Measurements from ENCODE around the gene PRICKLE2. TPM values are rescaled to one million over a fixed set of nuclear protein-coding genes. Genes with fewer than 3 reads are reported as not detected.

PRICKLE2 gene
- total RNA-seq, 2 experiments from 2014 or later: not detected

DNA sequence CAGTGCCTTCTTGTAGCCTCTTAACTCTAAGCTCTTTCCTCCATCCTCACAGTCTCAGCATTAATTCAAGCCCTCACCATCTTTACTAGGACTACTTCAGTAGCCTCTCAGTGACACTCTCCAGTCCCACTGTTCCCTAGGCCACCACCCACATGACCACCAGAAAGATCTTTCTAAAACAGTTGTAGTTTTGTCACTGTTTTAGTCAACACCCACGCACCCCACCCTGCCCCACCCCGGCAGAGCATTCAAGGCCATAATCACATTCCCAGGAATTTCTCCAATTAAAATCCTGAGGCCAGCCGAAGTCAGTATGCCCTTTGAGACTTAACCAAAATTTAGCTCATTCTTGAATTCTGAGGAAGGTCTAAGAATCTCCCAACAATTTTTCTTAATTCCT, 170.8 kb downstream of the PRICKLE2 start:
- TF ChIP-seq, protein P1, sequence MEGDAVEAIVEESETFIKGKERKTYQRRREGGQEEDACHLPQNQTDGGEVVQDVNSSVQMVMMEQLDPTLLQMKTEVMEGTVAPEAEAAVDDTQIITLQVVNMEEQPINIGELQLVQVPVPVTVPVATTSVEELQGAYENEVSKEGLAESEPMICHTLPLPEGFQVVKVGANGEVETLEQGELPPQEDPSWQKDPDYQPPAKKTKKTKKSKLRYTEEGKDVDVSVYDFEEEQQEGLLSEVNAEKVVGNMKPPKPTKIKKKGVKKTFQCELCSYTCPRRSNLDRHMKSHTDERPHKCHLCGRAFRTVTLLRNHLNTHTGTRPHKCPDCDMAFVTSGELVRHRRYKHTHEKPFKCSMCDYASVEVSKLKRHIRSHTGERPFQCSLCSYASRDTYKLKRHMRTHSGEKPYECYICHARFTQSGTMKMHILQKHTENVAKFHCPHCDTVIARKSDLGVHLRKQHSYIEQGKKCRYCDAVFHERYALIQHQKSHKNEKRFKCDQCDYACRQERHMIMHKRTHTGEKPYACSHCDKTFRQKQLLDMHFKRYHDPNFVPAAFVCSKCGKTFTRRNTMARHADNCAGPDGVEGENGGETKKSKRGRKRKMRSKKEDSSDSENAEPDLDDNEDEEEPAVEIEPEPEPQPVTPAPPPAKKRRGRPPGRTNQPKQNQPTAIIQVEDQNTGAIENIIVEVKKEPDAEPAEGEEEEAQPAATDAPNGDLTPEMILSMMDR (IDR thresholded peaks at IDR 0.05): no peak
- DNase-seq: no peak
- H3K9me3 Mint-ChIP-seq: no peaks in the 10 kb centered on the region
- no peaks in the 10 kb centered on the region for H3K4me1 Mint-ChIP-seq (ENCODE audit: low read depth)
- no peak overlapping the region for H3K4me3 Mint-ChIP-seq
- no peak for ATAC-seq
- POLR2A ChIA-PET: interaction anchor here (0.6 kb wide), 1 partner anchor 1711 kb away, joined by 3 read pairs; no protein-coding TSS in a partner anchor
- H3K27me3 Mint-ChIP-seq: peaks cover 21% of the 10 kb centered on the region
- intact Hi-C loops (cut with micrococcal nuclease): no loop called here
- CTCF ChIA-PET: no interaction called here
- H3K27ac Mint-ChIP-seq: no peak overlapping the region
- H3K36me3 Mint-ChIP-seq (ENCODE audit: low read depth): no peaks in the 10 kb centered on the region

DNA sequence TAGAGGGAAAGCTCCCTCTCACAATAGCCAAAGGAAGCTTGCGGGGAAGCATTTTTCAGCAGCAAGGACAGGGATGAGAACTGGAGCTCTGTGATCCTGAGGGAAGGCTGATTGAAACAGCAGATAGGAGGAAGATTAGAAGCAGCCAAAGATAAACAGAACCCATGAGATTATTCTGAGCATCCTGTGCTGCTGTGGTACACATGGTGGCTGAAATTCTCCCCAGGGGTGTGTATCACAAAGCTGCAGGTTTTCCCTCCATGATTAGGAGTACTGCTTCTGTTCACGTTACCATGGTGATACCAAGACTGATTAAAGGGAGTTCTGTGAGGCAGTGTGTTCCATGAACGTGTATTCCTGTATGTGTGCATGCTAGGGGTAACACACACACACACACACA, 171.7 kb downstream of the PRICKLE2 start:
- peaks cover 5% of the 10 kb centered on the region for H3K4me1 Mint-ChIP-seq (ENCODE audit: low read depth)
- ChIA-PET POLR2A (no interaction called here), CTCF (no interaction called here)
- ATAC-seq (no peak), DNase-seq (no peak)
- H3K4me3 Mint-ChIP-seq: no peak overlapping the region
- TF ChIP-seq, protein P1 (IDR thresholded peaks at IDR 0.05): no peak
- H3K27ac Mint-ChIP-seq: no peak overlapping the region
- H3K9me3 Mint-ChIP-seq: no peaks in the 10 kb centered on the region
- H3K27me3 Mint-ChIP-seq: peaks cover 22% of the 10 kb centered on the region
- H3K36me3 Mint-ChIP-seq (ENCODE audit: low read depth): no peaks in the 10 kb centered on the region
- intact Hi-C loops (cut with micrococcal nuclease): no loop called here

- TF ChIP-seq, protein P1 (IDR thresholded peaks at IDR 0.05): no peak
- Mint-ChIP-seq H3K4me1 (ENCODE audit: low read depth) (peaks cover 6% of the 10 kb centered on the region), H3K36me3 (ENCODE audit: low read depth) (no peaks in the 10 kb centered on the region), H3K9me3 (no peaks in the 10 kb centered on the region), H3K4me3 (no peak overlapping the region), H3K27me3 (peaks cover 18% of the 10 kb centered on the region), H3K27ac (no peak overlapping the region)
- no peak for ATAC-seq
- no peak for DNase-seq
- CTCF ChIA-PET: interaction anchor here (1.2 to 1.5 kb wide), 2 partner anchors 23 to 26 kb away, joined by 3 read pairs; no protein-coding TSS in a partner anchor
- POLR2A ChIA-PET: no interaction called here
- intact Hi-C loops (cut with micrococcal nuclease): no loop called here
Measured at GRCh38 chr3:64053117-64053516, 172.1 kb downstream of the PRICKLE2 start.

- H3K27ac Mint-ChIP-seq: no peak overlapping the region
- H3K4me3 Mint-ChIP-seq: no peak overlapping the region
- ATAC-seq: no peak
- TF ChIP-seq, protein P1 (IDR thresholded peaks at IDR 0.05): no peak
- intact Hi-C loops (cut with micrococcal nuclease): no loop called here
- H3K27me3 Mint-ChIP-seq: peaks cover 18% of the 10 kb centered on the region
- H3K4me1 Mint-ChIP-seq (ENCODE audit: low read depth): peaks cover 6% of the 10 kb centered on the region
- no peaks in the 10 kb centered on the region for H3K9me3 Mint-ChIP-seq
- ChIA-PET POLR2A (no interaction called here), CTCF (interaction anchor here (1.4 kb wide), 1 partner anchor 19 kb away, joined by 3 read pairs; no protein-coding TSS in a partner anchor)
- no peak for DNase-seq
- H3K36me3 Mint-ChIP-seq (ENCODE audit: low read depth): no peaks in the 10 kb centered on the region
Measured at GRCh38 chr3:64049832-64050231, 175.4 kb downstream of the PRICKLE2 start.

DNA sequence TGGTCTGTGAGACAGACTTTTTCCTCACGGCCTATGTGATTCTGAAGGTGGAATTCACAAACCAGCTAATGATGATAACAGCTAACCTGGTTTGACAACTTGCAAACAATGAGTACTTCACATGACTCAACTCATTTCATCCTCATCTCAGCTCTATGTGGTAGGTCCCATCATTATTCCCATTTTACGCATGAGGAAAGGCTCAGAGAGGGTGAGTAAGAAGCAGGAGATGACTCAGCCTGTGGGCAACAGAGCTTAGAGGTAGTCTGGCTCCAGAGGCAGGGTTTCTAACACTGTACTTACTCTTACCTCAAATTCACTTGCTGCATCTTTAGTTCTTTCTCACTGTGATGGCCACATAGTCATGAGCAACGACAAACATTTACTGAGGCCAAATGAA, 176.1 kb downstream of the PRICKLE2 start:
- TF ChIP-seq, protein P1 (IDR thresholded peaks at IDR 0.05): no peak
- no peaks in the 10 kb centered on the region for H3K9me3 Mint-ChIP-seq
- CTCF ChIA-PET: interaction anchor here (1.4 kb wide), 1 partner anchor 18 kb away, joined by 3 read pairs; no protein-coding TSS in a partner anchor
- H3K27me3 Mint-ChIP-seq: peaks cover 20% of the 10 kb centered on the region
- H3K4me1 Mint-ChIP-seq (ENCODE audit: low read depth): peaks cover 6% of the 10 kb centered on the region
- POLR2A ChIA-PET: no interaction called here
- no peaks in the 10 kb centered on the region for H3K36me3 Mint-ChIP-seq (ENCODE audit: low read depth)
- H3K27ac Mint-ChIP-seq: no peak overlapping the region
- DNase-seq: peak; percentile 21
- ATAC-seq: peak; percentile 62
- intact Hi-C loops (cut with micrococcal nuclease): no loop called here
- H3K4me3 Mint-ChIP-seq: no peak overlapping the region
